Measurements from ENCODE around the gene RSBN1L. TPM values are rescaled to one million over a fixed set of nuclear protein-coding genes. Genes with fewer than 3 reads are reported as not detected.

Gene RSBN1L
- total RNA-seq, 1 experiment from 2014 or later: 23.2 TPM

- Histone ChIP-seq H3K36me3 (ENCODE audit: insufficient read depth, low read length, poor library complexity, severe bottlenecking) (no peaks in the 10 kb centered on the region), H3K9me3 (ENCODE audit: low read depth, low read length, poor library complexity, severe bottlenecking) (no peaks in the 10 kb centered on the region), H3K27ac (ENCODE audit: low read depth, low read length, poor library complexity, severe bottlenecking) (no peak overlapping the region), H3K4me3 (ENCODE audit: low read depth, low read length, poor library complexity, severe bottlenecking) (no peak overlapping the region), H3K4me1 (ENCODE audit: insufficient read depth, low read length, poor library complexity, severe bottlenecking) (peaks cover 27% of the 10 kb centered on the region), H3K27me3 (replicated peaks; ENCODE audit: insufficient read depth, low read depth, low read length, poor library complexity) (no peaks in the 10 kb centered on the region)
- CTCF ChIA-PET: no interaction called here
- no TSS peak for BruUV-seq (replicated peaks)
- POLR2A ChIA-PET (ENCODE audit: low non-redundant PET): no interaction called here
- no peak for DNase-seq (ENCODE audit: low spot score)
- no peak for TF ChIP-seq CTCF (conservative IDR thresholded peaks at IDR 0.05; ENCODE audit: low read depth, low read length)
- no peak for TF ChIP-seq EZH2 (IDR thresholded peaks at IDR 0.05; ENCODE audit: borderline replicate concordance, low read depth, low read length, poor library complexity, severe bottlenecking)
- intact Hi-C loops (cut with micrococcal nuclease; ENCODE audit: unreplicated experiment): no loop called here
Observed at GRCh38 chr7:77731716-77732115, 35.5 kb downstream of the RSBN1L start.

GRCh38 chr7:77734659-77735421, 38.6 kb downstream of the RSBN1L start:
- no TSS peak for BruUV-seq (replicated peaks)
- H3K27me3 ChIP-seq (replicated peaks; ENCODE audit: insufficient read depth, low read depth, low read length, poor library complexity): no peaks in the 10 kb centered on the region
- H3K9me3 ChIP-seq (ENCODE audit: low read depth, low read length, poor library complexity, severe bottlenecking): no peaks in the 10 kb centered on the region
- intact Hi-C loops (cut with micrococcal nuclease; ENCODE audit: unreplicated experiment): no loop called here
- TF ChIP-seq CTCF (conservative IDR thresholded peaks at IDR 0.05; ENCODE audit: low read depth, low read length) (no peak), EZH2 (IDR thresholded peaks at IDR 0.05; ENCODE audit: borderline replicate concordance, low read depth, low read length, poor library complexity, severe bottlenecking) (no peak)
- ChIA-PET POLR2A (ENCODE audit: low non-redundant PET) (no interaction called here), CTCF (no interaction called here)
- no peak for DNase-seq (ENCODE audit: low spot score)
- H3K4me3 ChIP-seq (ENCODE audit: low read depth, low read length, poor library complexity, severe bottlenecking): no peak overlapping the region
- H3K4me1 ChIP-seq (ENCODE audit: insufficient read depth, low read length, poor library complexity, severe bottlenecking): peaks cover 8% of the 10 kb centered on the region
- H3K36me3 ChIP-seq (ENCODE audit: insufficient read depth, low read length, poor library complexity, severe bottlenecking): peaks cover 7% of the 10 kb centered on the region
- no peak overlapping the region for H3K27ac ChIP-seq (ENCODE audit: low read depth, low read length, poor library complexity, severe bottlenecking)

- CTCF ChIA-PET: no interaction called here
- no peak overlapping the region for H3K27ac ChIP-seq (ENCODE audit: low read depth, low read length, poor library complexity, severe bottlenecking)
- no peak for TF ChIP-seq EZH2 (IDR thresholded peaks at IDR 0.05; ENCODE audit: borderline replicate concordance, low read depth, low read length, poor library complexity, severe bottlenecking)
Observed at GRCh38 chr7:77735457-77735856, 39.2 kb downstream of the RSBN1L start.

GRCh38 chr7:77736991-77737390, 40.7 kb downstream of the RSBN1L start:
- CTCF ChIA-PET: no interaction called here
- no TSS peak for BruUV-seq (replicated peaks)
- TF ChIP-seq EZH2 (IDR thresholded peaks at IDR 0.05; ENCODE audit: borderline replicate concordance, low read depth, low read length, poor library complexity, severe bottlenecking) (no peak), CTCF (conservative IDR thresholded peaks at IDR 0.05; ENCODE audit: low read depth, low read length) (no peak)
- Histone ChIP-seq H3K27me3 (replicated peaks; ENCODE audit: insufficient read depth, low read depth, low read length, poor library complexity) (no peaks in the 10 kb centered on the region), H3K27ac (ENCODE audit: low read depth, low read length, poor library complexity, severe bottlenecking) (no peak overlapping the region), H3K9me3 (ENCODE audit: low read depth, low read length, poor library complexity, severe bottlenecking) (no peaks in the 10 kb centered on the region), H3K4me3 (ENCODE audit: low read depth, low read length, poor library complexity, severe bottlenecking) (no peak overlapping the region), H3K4me1 (ENCODE audit: insufficient read depth, low read length, poor library complexity, severe bottlenecking) (no peaks in the 10 kb centered on the region), H3K36me3 (ENCODE audit: insufficient read depth, low read length, poor library complexity, severe bottlenecking) (peaks cover 11% of the 10 kb centered on the region)
- intact Hi-C loops (cut with micrococcal nuclease; ENCODE audit: unreplicated experiment): no loop called here
- POLR2A ChIA-PET (ENCODE audit: low non-redundant PET): interaction anchor here (0.7 kb wide), 1 partner anchor 41 kb away, joined by 3 read pairs; no protein-coding TSS in a partner anchor
- no peak for DNase-seq (ENCODE audit: low spot score)

More at GRCh38 chr7:77735457-77735856, 39.2 kb downstream of the RSBN1L start:
- no peak for DNase-seq (ENCODE audit: low spot score)
- peaks cover 7% of the 10 kb centered on the region for H3K36me3 ChIP-seq (ENCODE audit: insufficient read depth, low read length, poor library complexity, severe bottlenecking)
- no peaks in the 10 kb centered on the region for H3K9me3 ChIP-seq (ENCODE audit: low read depth, low read length, poor library complexity, severe bottlenecking)
- intact Hi-C loops (cut with micrococcal nuclease; ENCODE audit: unreplicated experiment): no loop called here
- POLR2A ChIA-PET (ENCODE audit: low non-redundant PET): no interaction called here
- BruUV-seq (replicated peaks): no TSS peak
- no peaks in the 10 kb centered on the region for H3K27me3 ChIP-seq (replicated peaks; ENCODE audit: insufficient read depth, low read depth, low read length, poor library complexity)
- H3K4me1 ChIP-seq (ENCODE audit: insufficient read depth, low read length, poor library complexity, severe bottlenecking): peaks cover 2% of the 10 kb centered on the region
- H3K4me3 ChIP-seq (ENCODE audit: low read depth, low read length, poor library complexity, severe bottlenecking): no peak overlapping the region
